ENCODE data around the gene MYO5B.

DNA sequence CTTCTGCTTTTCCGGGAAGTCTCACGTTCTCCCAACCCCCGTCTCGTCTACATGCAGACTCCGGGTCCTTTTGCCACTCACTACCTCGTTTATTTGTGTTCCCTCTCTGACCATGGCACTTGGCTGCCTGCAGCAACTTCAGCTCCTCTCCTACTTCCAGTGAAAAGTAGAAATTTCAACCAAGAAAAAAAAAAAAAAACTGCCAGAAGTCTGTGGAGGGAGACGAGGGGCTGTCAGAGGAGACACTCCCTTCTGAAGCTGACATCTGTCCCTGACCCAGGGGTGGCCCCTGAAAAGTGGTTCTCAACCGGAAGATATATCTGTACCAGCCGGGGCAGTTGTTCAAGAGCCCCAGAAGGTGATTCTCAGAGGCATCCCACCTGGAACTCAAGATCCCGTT is 742 bp upstream of the MYO5B start:
- TF ChIP-seq, protein P1, sequence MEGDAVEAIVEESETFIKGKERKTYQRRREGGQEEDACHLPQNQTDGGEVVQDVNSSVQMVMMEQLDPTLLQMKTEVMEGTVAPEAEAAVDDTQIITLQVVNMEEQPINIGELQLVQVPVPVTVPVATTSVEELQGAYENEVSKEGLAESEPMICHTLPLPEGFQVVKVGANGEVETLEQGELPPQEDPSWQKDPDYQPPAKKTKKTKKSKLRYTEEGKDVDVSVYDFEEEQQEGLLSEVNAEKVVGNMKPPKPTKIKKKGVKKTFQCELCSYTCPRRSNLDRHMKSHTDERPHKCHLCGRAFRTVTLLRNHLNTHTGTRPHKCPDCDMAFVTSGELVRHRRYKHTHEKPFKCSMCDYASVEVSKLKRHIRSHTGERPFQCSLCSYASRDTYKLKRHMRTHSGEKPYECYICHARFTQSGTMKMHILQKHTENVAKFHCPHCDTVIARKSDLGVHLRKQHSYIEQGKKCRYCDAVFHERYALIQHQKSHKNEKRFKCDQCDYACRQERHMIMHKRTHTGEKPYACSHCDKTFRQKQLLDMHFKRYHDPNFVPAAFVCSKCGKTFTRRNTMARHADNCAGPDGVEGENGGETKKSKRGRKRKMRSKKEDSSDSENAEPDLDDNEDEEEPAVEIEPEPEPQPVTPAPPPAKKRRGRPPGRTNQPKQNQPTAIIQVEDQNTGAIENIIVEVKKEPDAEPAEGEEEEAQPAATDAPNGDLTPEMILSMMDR (IDR thresholded peaks at IDR 0.05), result no peak
- TF ChIP-seq POLR2A (IDR thresholded peaks at IDR 0.05), result no peak

Data from esophagus squamous epithelium (tissue), 4 donors.